A673 (cell line): ENCODE data around the gene ATPAF1. TPM values are rescaled to one million over a fixed set of nuclear protein-coding genes. Genes with fewer than 3 reads are reported as not detected.
"Not testable (repeated sequence)": the region's sequence is repeated elsewhere in the genome, so short reads cannot be mapped to it uniquely, and the experiment has no call there.

Source experiments
- BruUV-seq: library from RNA; stranded (reverse); fragments of 400-500 nt; replicated peaks from 2 replicates; lab custom pipeline; 2021; lab: Mats Ljungman, UMichigan
- CTCF ChIA-PET: fragments of 300-600 bp; sonication (Branson Sonifier 250); formaldehyde crosslinking; loops from one replicate; lab custom pipeline; 2022; ENCODE audit warnings: antibody characterized with exemption; lab: Charles Lee
- POLR2A ChIA-PET: fragments of 300-600 bp; sonication (Branson Sonifier 250); formaldehyde crosslinking; loops from one replicate; lab custom pipeline; 2022; ENCODE audit warnings: antibody characterized with exemption; ENCODE audit not compliant: low non-redundant PET; lab: Charles Lee
- DNase-seq: peaks from one replicate; pipeline ENCODE4 v3.0.0-alpha.2; 2015; ENCODE audit warnings: low spot score
- H3K27ac ChIP-seq: fragments of 200-600 bp; sonication (generic); 2 replicates; pipeline ENCODE4 v1.5.1; 2016; ENCODE audit warnings: mixed run types, low read depth, mild to moderate bottlenecking, mixed read lengths, antibody characterized with exemption, low read length; ENCODE audit not compliant: poor library complexity, severe bottlenecking
- H3K27me3 ChIP-seq: fragments of 200-600 bp; sonication (generic); replicated peaks from 2 replicates; pipeline ENCODE4 v1.6.1; 2017; ENCODE audit warnings: mixed run types, low read depth, mild to moderate bottlenecking, mixed read lengths, antibody characterized with exemption, low read length; ENCODE audit not compliant: insufficient read depth, poor library complexity
- H3K36me3 ChIP-seq: fragments of 200-600 bp; sonication (generic); 2 replicates; pipeline ENCODE4 v1.6.1; 2016; ENCODE audit warnings: mixed run types, mild to moderate bottlenecking, mixed read lengths, antibody characterized with exemption, low read length; ENCODE audit not compliant: insufficient read depth, poor library complexity, severe bottlenecking
- H3K4me1 ChIP-seq: fragments of 200-600 bp; sonication (generic); 2 replicates; pipeline ENCODE4 v1.6.1; 2017; ENCODE audit warnings: mixed run types, mild to moderate bottlenecking, mixed read lengths, antibody characterized with exemption, low read length; ENCODE audit not compliant: insufficient read depth, poor library complexity, severe bottlenecking
- H3K4me3 ChIP-seq: fragments of 200-600 bp; sonication (generic); 2 replicates; pipeline ENCODE4 v1.5.1; 2016; ENCODE audit warnings: low read depth, mixed run types, mild to moderate bottlenecking, mixed read lengths, low read length; ENCODE audit not compliant: poor library complexity, severe bottlenecking
- H3K9me3 ChIP-seq: fragments of 200-600 bp; sonication (generic); 2 replicates; pipeline ENCODE4 v1.6.1; 2016; ENCODE audit warnings: mixed run types, low read depth, mild to moderate bottlenecking, mixed read lengths, antibody characterized with exemption, low read length; ENCODE audit not compliant: poor library complexity, severe bottlenecking
- EZH2 ChIP-seq: fragments of 200-600 bp; sonication (generic); IDR thresholded peaks from 2 replicates; pipeline ENCODE4 v1.6.1; 2017; ENCODE audit warnings: borderline replicate concordance, low read depth, mild to moderate bottlenecking, mixed read lengths, antibody characterized with exemption, low read length; ENCODE audit not compliant: poor library complexity, severe bottlenecking
- intact Hi-C: fragments of 100-400 bp; cut with micrococcal nuclease; formaldehyde crosslinking; loops from one replicate; pipeline ENCODE4 v1.10.0; 2022; ENCODE audit not compliant: unreplicated experiment
- total RNA-seq: library from RNA; stranded (reverse); gene quantifications from 2 replicates; pipeline ENCODE4 v1.2.3, GENCODE V29; 2021
- TF ChIP-seq, protein P1 (sequence below): fragments of 300-800, 200-600 bp; sonication (generic); conservative IDR thresholded peaks from 2 replicates; pipeline ENCODE4 v1.5.1; 2017; ENCODE audit warnings: low read depth, mild to moderate bottlenecking, antibody characterized with exemption, low read length, moderate library complexity, mixed read lengths

The ATPAF1 gene
- total RNA-seq, 1 experiment from 2014 or later: 41.7 TPM

DNA sequence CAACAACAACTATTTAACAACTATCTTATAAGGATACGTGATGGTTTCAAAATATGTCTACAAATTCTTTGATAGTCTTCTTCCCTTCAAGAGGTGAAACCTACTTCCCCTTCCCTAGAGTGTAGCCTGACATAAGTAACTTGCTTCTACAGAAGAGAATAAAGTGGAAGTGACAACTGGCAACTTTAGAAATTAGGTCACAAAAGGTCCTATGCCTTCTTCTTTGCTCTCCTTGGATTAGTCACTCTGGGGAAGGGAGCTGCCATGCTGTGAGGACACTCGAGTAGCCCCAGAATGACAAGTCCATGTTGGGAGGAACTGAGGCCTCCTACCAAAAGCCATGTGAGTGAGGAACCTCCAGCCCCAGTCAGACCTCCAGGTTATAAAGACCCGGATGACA, 31.5 kb upstream of the ATPAF1 start:
- no TSS peak for BruUV-seq
- POLR2A ChIA-PET: no interaction called here
- no peak overlapping the region for H3K4me3 ChIP-seq
- intact Hi-C loops: no loop called here
- peaks cover 29% of the 10 kb centered on the region for H3K36me3 ChIP-seq
- H3K9me3 ChIP-seq: no peaks in the 10 kb centered on the region
- no peak for DNase-seq
- no peak overlapping the region for H3K27ac ChIP-seq
- H3K27me3 ChIP-seq: no peaks in the 10 kb centered on the region
- CTCF ChIA-PET: no interaction called here
- H3K4me1 ChIP-seq: no peaks in the 10 kb centered on the region
- TF ChIP-seq, protein P1, sequence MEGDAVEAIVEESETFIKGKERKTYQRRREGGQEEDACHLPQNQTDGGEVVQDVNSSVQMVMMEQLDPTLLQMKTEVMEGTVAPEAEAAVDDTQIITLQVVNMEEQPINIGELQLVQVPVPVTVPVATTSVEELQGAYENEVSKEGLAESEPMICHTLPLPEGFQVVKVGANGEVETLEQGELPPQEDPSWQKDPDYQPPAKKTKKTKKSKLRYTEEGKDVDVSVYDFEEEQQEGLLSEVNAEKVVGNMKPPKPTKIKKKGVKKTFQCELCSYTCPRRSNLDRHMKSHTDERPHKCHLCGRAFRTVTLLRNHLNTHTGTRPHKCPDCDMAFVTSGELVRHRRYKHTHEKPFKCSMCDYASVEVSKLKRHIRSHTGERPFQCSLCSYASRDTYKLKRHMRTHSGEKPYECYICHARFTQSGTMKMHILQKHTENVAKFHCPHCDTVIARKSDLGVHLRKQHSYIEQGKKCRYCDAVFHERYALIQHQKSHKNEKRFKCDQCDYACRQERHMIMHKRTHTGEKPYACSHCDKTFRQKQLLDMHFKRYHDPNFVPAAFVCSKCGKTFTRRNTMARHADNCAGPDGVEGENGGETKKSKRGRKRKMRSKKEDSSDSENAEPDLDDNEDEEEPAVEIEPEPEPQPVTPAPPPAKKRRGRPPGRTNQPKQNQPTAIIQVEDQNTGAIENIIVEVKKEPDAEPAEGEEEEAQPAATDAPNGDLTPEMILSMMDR: no peak
- no peak for TF ChIP-seq EZH2

DNA sequence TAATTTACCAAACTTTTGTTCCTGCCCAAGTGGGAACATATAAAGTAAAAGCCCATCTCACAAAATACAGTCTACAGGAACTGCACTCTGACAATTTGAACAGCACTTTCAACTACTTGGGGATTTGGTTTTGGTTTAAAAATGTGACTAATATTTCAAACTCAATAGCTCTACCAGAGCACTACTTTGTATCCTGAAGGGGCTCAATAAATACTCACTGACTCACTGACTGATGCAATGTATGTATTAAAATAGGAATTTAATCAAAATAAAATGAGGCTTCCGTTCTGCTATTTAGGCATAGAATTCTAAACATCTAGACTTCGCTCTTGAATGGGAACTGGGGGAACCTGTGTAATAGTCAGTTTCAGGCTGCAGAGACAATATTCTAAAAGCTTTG, 28.9 kb upstream of the ATPAF1 start:
- Histone ChIP-seq H3K36me3 (peaks cover 16% of the 10 kb centered on the region), H3K4me1 (peaks cover 14% of the 10 kb centered on the region), H3K27ac (no peak overlapping the region), H3K4me3 (no peak overlapping the region), H3K9me3 (no peaks in the 10 kb centered on the region), H3K27me3 (no peaks in the 10 kb centered on the region)
- ChIA-PET CTCF (no interaction called here), POLR2A (no interaction called here)
- TF ChIP-seq, protein P1: no peak
- TF ChIP-seq EZH2: no peak
- DNase-seq: no peak
- intact Hi-C loops: no loop called here
- BruUV-seq: no TSS peak

DNA sequence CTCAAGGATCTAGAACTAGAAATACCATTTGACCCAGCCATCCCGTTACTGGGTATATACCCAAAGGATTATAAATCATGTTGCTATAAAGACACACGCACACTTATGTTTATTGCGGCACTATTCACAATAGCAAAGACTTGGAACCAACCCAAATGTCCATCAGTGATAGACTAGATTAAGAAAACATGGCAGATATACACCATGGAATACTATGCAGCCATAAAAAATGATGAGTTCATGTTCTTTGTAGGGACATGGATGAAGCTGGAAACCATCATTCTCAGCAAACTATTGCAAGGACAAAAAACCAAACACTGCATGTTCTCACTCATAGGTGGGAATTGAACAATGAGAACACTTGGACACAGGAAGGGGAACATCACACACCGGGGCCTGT, 26.5 kb upstream of the ATPAF1 start:
- POLR2A ChIA-PET, CTCF ChIA-PET, H3K27ac ChIP-seq, H3K4me3 ChIP-seq, DNase-seq, intact Hi-C loops, BruUV-seq, H3K27me3 ChIP-seq, H3K9me3 ChIP-seq: not testable (repeated sequence)
- peaks cover 36% of the 10 kb centered on the region for H3K4me1 ChIP-seq
- H3K36me3 ChIP-seq: peaks cover 24% of the 10 kb centered on the region
